ENCODE results near the gene NT5C1A. TPM values are rescaled to one million over a fixed set of nuclear protein-coding genes. Genes with fewer than 3 reads are reported as not detected.

NT5C1A gene
- total and polyA plus RNA-seq, 11 donors, result 2.0 to 46.6 (median 17.2) TPM

DNA sequence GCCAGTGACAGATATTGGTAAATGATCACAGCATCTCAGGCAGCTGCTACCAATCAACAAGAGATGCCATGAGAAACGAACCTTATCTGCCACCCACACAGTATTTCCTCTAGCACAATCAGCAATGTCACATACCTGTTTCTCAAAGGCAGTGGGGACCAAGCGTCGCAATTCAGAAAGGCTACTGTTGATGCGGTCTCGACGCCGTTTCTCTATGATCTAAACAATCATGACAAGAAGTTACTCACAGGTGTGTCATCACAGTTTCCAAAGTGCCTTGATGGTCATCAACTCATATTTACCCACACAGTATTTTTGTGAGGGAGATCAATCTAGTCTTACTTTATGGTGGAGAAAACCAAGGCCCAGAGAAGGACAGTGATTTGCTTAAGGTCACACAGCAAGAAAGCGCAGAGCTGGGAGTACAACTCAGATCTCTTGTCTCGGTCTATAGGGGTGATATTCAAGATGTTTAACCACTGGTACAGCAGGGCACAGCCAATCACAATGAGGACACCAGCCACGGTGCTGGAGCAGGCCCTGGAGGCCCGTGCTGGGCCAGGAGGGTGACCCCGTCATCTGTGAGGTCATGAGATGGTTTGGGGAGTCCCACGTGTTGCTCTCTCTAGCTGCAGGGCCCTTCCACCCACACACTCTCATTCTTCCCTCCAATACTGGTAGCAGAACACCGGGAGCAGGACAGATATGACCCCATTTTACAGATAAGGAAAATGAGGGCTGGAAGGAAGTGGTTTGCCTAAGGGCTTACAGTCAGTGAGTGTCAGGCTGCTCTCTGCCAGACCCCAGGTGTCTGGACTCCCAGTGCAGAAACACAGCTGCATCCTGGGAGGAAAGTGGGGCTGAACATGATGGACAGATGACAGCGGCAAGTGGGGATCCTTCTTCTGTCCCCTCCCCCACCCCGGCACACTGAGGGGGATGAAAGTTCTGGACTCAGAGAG lies 40.3 kb downstream of the NT5C1A start:
- intact Hi-C loops (cut with DNase I), result no loop called here
- ATAC-seq, result peak in 1 of 4 donors; percentile 1
- no peak for TF ChIP-seq POLR2A (IDR thresholded peaks at IDR 0.05)
- TF ChIP-seq, protein P1, sequence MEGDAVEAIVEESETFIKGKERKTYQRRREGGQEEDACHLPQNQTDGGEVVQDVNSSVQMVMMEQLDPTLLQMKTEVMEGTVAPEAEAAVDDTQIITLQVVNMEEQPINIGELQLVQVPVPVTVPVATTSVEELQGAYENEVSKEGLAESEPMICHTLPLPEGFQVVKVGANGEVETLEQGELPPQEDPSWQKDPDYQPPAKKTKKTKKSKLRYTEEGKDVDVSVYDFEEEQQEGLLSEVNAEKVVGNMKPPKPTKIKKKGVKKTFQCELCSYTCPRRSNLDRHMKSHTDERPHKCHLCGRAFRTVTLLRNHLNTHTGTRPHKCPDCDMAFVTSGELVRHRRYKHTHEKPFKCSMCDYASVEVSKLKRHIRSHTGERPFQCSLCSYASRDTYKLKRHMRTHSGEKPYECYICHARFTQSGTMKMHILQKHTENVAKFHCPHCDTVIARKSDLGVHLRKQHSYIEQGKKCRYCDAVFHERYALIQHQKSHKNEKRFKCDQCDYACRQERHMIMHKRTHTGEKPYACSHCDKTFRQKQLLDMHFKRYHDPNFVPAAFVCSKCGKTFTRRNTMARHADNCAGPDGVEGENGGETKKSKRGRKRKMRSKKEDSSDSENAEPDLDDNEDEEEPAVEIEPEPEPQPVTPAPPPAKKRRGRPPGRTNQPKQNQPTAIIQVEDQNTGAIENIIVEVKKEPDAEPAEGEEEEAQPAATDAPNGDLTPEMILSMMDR (IDR thresholded peaks at IDR 0.05), result no peak
- Histone ChIP-seq H3K27me3 (no peaks in the 10 kb centered on the region), H3K4me3 (peak overlapping the region in 10 of 12 donors; percentile 20 to 96 (median 76)), H3K36me3 (peaks cover 0 to 59% (median 21%) of the 10 kb centered on the region in 9 donors), H3K27ac (peak overlapping the region in 11 of 12 donors; percentile 24 to 97 (median 77)), H3K9me3 (no peaks in the 10 kb centered on the region), H3K4me1 (peaks cover 0 to 59% (median 12%) of the 10 kb centered on the region in 12 donors)
- DNase-seq, result no peak
- 69 to 75% (median 74%) methylated on average over 15 to 16 of the region's 16 CpGs for WGBS, 4 donors

DNA sequence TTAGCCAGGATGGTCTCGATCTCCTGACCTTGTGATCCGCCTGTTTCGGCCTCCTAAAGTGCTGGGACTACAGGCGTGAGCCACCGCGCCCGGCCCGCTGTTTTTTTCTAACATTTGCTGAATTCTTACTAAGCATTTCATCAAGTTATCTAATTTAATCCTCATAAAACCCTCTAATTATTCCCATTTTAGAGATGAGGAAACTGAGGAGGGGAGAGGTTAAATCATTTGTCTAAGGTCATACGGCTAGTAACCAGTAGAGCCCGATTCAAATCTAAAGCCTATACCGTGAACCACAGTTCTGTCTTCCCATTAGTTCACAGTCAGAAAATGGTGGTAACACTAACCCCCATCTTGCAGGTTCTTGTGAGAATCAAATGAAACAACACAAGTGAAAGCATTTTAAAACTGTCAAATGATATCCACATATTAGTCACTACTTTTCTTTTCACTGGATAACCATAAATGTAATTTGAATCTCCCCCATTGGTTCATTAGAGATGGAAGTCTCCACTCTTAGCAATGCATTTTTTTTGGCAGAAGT lies 43.0 kb downstream of the NT5C1A start:
- intact Hi-C loops (cut with DNase I), result no loop called here
- peaks cover 0 to 75% (median 32%) of the 10 kb centered on the region in 12 donors for H3K4me1 ChIP-seq
- H3K9me3 ChIP-seq, result no peaks in the 10 kb centered on the region
- peaks cover 0 to 64% (median 21%) of the 10 kb centered on the region in 9 donors for H3K36me3 ChIP-seq
- DNase-seq (no peak), ATAC-seq (no peak)
- H3K27me3 ChIP-seq, result no peaks in the 10 kb centered on the region
- TF ChIP-seq, protein P1 (IDR thresholded peaks at IDR 0.05), result no peak
- TF ChIP-seq POLR2A (IDR thresholded peaks at IDR 0.05), result no peak
- 95 to 97% (median 97%) methylated on average over 11 of the region's 11 CpGs for WGBS, 4 donors
- no peak overlapping the region for H3K27ac ChIP-seq
- no peak overlapping the region for H3K4me3 ChIP-seq

DNA sequence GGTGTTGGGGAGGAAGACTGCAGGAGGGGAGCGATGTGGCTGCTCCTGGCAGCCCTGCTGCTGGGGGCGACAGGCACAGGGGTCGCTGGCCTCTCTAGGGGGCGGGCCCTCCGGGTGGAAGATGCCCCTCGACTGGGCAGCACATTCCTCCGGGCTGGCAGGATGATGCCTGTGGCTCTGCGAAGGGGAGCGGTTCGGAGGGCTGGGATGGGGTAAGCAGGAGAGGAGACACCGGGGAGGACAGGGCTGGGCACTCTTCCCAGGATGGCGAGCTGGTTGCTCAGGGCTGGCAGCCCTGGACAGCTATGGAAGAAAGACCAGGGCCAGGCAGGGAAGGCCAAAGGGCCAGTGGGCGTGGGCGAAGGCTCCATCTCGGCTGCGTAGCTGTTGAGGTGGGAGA lies 45.3 kb downstream of the NT5C1A start:
- Histone ChIP-seq H3K4me1 (peaks cover 0 to 68% (median 43%) of the 10 kb centered on the region in 12 donors), H3K27me3 (no peaks in the 10 kb centered on the region), H3K27ac (peak overlapping the region; percentile 52 to 93 (median 80)), H3K9me3 (no peaks in the 10 kb centered on the region), H3K4me3 (no peak overlapping the region), H3K36me3 (peaks cover 0 to 57% (median 21%) of the 10 kb centered on the region in 9 donors)
- DNase-seq (no peak), ATAC-seq (no peak)
- intact Hi-C loops (cut with DNase I), result no loop called here
- WGBS, 4 donors, result 79 to 87% (median 83%) methylated on average over 15 to 16 of the region's 16 CpGs
- TF ChIP-seq, protein P1 (IDR thresholded peaks at IDR 0.05), result no peak
- no peak for TF ChIP-seq POLR2A (IDR thresholded peaks at IDR 0.05)

All from heart left ventricle (tissue), 16 donors.